ENCODE data around the gene MAFG. TPM values are rescaled to one million over a fixed set of nuclear protein-coding genes. Genes with fewer than 3 reads are reported as not detected.

MAFG gene
- total RNA-seq, 4 donors from 2014 or later, result 9.7 to 23.1 (median 12.7) TPM

- intact Hi-C loops (cut with DNase I; ENCODE audit: low total_unique reads), result no loop called here
- DNase-seq, result no peak
- H3K27me3 ChIP-seq, result no peaks in the 10 kb centered on the region
- H3K4me3 ChIP-seq, result no peak overlapping the region
- H3K4me1 ChIP-seq, result peaks cover 6 to 11% of the 10 kb centered on the region in 2 donors
- no peaks in the 10 kb centered on the region for H3K36me3 ChIP-seq
- H3K27ac ChIP-seq, result no peak overlapping the region
- TF ChIP-seq POLR2A (IDR thresholded peaks at IDR 0.05) (no peak), CTCF (IDR thresholded peaks at IDR 0.05) (no peak)
- H3K9me3 ChIP-seq, result no peaks in the 10 kb centered on the region
Observed at GRCh38 chr17:81889602-81890001, 37.9 kb downstream of the MAFG start.

GRCh38 chr17:81888988-81889595 is 38.4 kb downstream of the MAFG start:
- TF ChIP-seq CTCF (IDR thresholded peaks at IDR 0.05) (no peak), POLR2A (IDR thresholded peaks at IDR 0.05) (no peak)
- intact Hi-C loops (cut with DNase I; ENCODE audit: low total_unique reads), result no loop called here
- no peak for DNase-seq
- Histone ChIP-seq H3K9me3 (no peaks in the 10 kb centered on the region), H3K27ac (no peak overlapping the region), H3K4me1 (peaks cover 6 to 11% of the 10 kb centered on the region in 2 donors), H3K27me3 (no peaks in the 10 kb centered on the region), H3K4me3 (no peak overlapping the region), H3K36me3 (no peaks in the 10 kb centered on the region)

GRCh38 chr17:81888105-81888987 is 39.2 kb downstream of the MAFG start:
- Histone ChIP-seq H3K9me3 (no peaks in the 10 kb centered on the region), H3K4me1 (peaks cover 6 to 11% of the 10 kb centered on the region in 2 donors), H3K27ac (no peak overlapping the region), H3K4me3 (no peak overlapping the region), H3K36me3 (no peaks in the 10 kb centered on the region), H3K27me3 (no peaks in the 10 kb centered on the region)
- TF ChIP-seq CTCF (IDR thresholded peaks at IDR 0.05) (no peak), POLR2A (IDR thresholded peaks at IDR 0.05) (no peak)
- intact Hi-C loops (cut with DNase I; ENCODE audit: low total_unique reads), result no loop called here
- no peak for DNase-seq

DNA sequence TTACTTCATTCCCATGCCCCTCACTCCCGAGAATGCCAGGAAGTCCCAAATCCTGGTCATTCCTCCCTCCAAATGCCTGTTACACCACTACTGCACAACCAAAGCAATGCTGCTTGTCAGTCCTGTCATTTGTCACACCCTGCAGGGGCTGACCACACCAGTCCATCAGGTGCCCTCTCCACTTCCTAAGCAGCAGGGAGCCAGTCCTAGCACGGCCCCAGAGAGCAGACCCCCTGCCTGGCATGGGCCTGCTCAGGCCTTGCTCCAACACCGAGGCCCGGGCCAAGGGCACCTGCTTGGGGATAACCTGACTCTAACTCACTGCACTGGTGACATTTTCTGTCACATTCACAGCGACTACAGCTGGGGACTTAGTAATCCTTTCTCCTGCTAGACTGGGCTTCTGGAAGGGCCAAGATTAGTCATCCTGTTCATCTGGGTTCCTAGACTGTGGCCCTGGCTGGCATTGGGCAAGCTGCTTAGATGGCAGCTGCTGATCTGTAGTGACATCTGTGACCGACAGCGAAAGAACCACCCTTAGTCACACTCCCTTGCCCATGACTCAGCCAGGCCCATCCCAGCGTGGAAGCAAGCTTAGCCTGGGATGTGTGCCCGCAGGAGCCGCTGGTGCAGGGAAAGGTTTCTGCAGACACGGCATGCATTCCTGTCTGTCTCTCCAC is 41.5 kb downstream of the MAFG start:
- H3K27ac ChIP-seq, result no peak overlapping the region
- no peak overlapping the region for H3K4me3 ChIP-seq
- no peaks in the 10 kb centered on the region for H3K36me3 ChIP-seq
- no peaks in the 10 kb centered on the region for H3K9me3 ChIP-seq
- H3K27me3 ChIP-seq, result no peaks in the 10 kb centered on the region
- DNase-seq, result no peak
- intact Hi-C loops (cut with DNase I; ENCODE audit: low total_unique reads), result no loop called here
- H3K4me1 ChIP-seq, result peaks cover 6 to 11% of the 10 kb centered on the region in 2 donors
- TF ChIP-seq CTCF (IDR thresholded peaks at IDR 0.05) (no peak), POLR2A (IDR thresholded peaks at IDR 0.05) (no peak)

GRCh38 chr17:81885454-81885853 is 42.1 kb downstream of the MAFG start:
- H3K27ac ChIP-seq, result no peak overlapping the region
- no peaks in the 10 kb centered on the region for H3K36me3 ChIP-seq
- TF ChIP-seq CTCF (IDR thresholded peaks at IDR 0.05), result no peak
- no peaks in the 10 kb centered on the region for H3K27me3 ChIP-seq
- DNase-seq, result no peak
- intact Hi-C loops (cut with DNase I; ENCODE audit: low total_unique reads), result no loop called here
- H3K4me3 ChIP-seq, result no peak overlapping the region
- H3K9me3 ChIP-seq, result no peaks in the 10 kb centered on the region
- peaks cover 4 to 6% of the 10 kb centered on the region in 2 donors for H3K4me1 ChIP-seq
